ENCODE measurements around the gene HOXA3. TPM values are rescaled to one million over a fixed set of nuclear protein-coding genes. Genes with fewer than 3 reads are reported as not detected.

HOXA3 gene
- total and polyA plus RNA-seq, 2 of the 13 experiments (the other 11 are each of a cell fraction or from before 2014, with no cell fraction given): 2.9 to 4.6 TPM

GRCh38 chr7:27148031-27148755, 4.2 kb downstream of the HOXA3 start (continued):
- TF ChIP-seq ZNF747 (CRISPR knock-in tag; IDR thresholded peaks at IDR 0.05; ENCODE audit: borderline replicate concordance) (no peak), ARNT2 (CRISPR knock-in tag; IDR thresholded peaks at IDR 0.05; ENCODE audit: low read depth) (0 out of 2 replicates have a peak, but pooled peaks have one; percentile 15), ZNF577 (CRISPR knock-in tag; IDR thresholded peaks at IDR 0.05; ENCODE audit: borderline replicate concordance, low read depth) (no peak), TOE1 (CRISPR knock-in tag; IDR thresholded peaks at IDR 0.05) (no peak), FOXP1 (IDR thresholded peaks at IDR 0.05) (no peak), FOXP1 (CRISPR knock-in tag; IDR thresholded peaks at IDR 0.05) (no peak), NCOA5 (CRISPR knock-in tag; IDR thresholded peaks at IDR 0.05) (no peak), TOPORS (CRISPR knock-in tag; IDR thresholded peaks at IDR 0.05) (no peak), ZBTB33 (CRISPR knock-in tag; IDR thresholded peaks at IDR 0.05) (0 out of 2 replicates have a peak, but pooled peaks have one; percentile 33), ZNF138 (CRISPR knock-in tag; IDR thresholded peaks at IDR 0.05; ENCODE audit: low read depth) (no peak), NR1H2 (CRISPR knock-in tag; IDR thresholded peaks at IDR 0.05; ENCODE audit: borderline replicate concordance, low read depth) (no peak), ZNF672 (CRISPR knock-in tag; IDR thresholded peaks at IDR 0.05) (no peak), ERF (CRISPR knock-in tag; IDR thresholded peaks at IDR 0.05) (no peak), DZIP1 (CRISPR knock-in tag; IDR thresholded peaks at IDR 0.05) (no peak), GATA4 (IDR thresholded peaks at IDR 0.05; ENCODE audit: borderline replicate concordance, low read depth) (no peak), PHF21A (CRISPR knock-in tag; IDR thresholded peaks at IDR 0.05) (peak; percentile 35; the same call in 1 of the 2 replicates), PHF8 (CRISPR knock-in tag; IDR thresholded peaks at IDR 0.05) (0 out of 2 replicates have a peak, but pooled peaks have one; percentile 11), PBX3 (CRISPR knock-in tag; IDR thresholded peaks at IDR 0.05; ENCODE audit: borderline replicate concordance) (no peak), ZNF775 (CRISPR knock-in tag; IDR thresholded peaks at IDR 0.05; ENCODE audit: borderline replicate concordance) (no peak), ZNF10 (CRISPR knock-in tag; IDR thresholded peaks at IDR 0.05; ENCODE audit: borderline replicate concordance, low read depth) (no peak), ZNF383 (CRISPR knock-in tag; IDR thresholded peaks at IDR 0.05; ENCODE audit: borderline replicate concordance) (no peak), SAP130 (CRISPR knock-in tag; IDR thresholded peaks at IDR 0.05; ENCODE audit: low read depth) (0 out of 2 replicates have a peak, but pooled peaks have one; percentile 3), PLSCR1 (CRISPR knock-in tag; IDR thresholded peaks at IDR 0.05; ENCODE audit: borderline replicate concordance) (no peak), ZNF225 (CRISPR knock-in tag; IDR thresholded peaks at IDR 0.05) (no peak), ZNF713 (CRISPR knock-in tag; IDR thresholded peaks at IDR 0.05) (no peak)

Measured in HepG2 (cell line).